ENCODE results near the gene ACTL8. TPM values are rescaled to one million over a fixed set of nuclear protein-coding genes. Genes with fewer than 3 reads are reported as not detected.

The ACTL8 gene
- total RNA-seq, 1 donor from 2014 or later, result not detected

Other genes with a start within 250 kb of the ACTL8 start
- 22.3 TPM for gene ARHGEF10L, start 215.6 kb upstream of the ACTL8 start, total RNA-seq

Data from occipital lobe (tissue), 1 donor.